HG03469 (cell line): ENCODE measurements around the gene IRF2BP1.
A peak's percentile ranks its signal among the peaks of the same experiment; 100 is the strongest.
"Not testable (repeated sequence)": the region's sequence is repeated elsewhere in the genome, so short reads cannot be mapped to it uniquely, and the experiment has no call there.

Experiments used
- ATAC-seq: cut with Tn5 transposase; IDR thresholded peaks from one replicate; pipeline ENCODE4 v1.9.1; 2021; ENCODE audit warnings: mild to moderate bottlenecking, moderate library complexity, moderate number of reproducible peaks; ENCODE audit not compliant: unreplicated experiment

The IRF2BP1 gene

GRCh38 chr19:45902651-45903625 is 17.0 kb upstream of the IRF2BP1 start:
- peak; percentile 86 for ATAC-seq

- no peak for ATAC-seq
Measured at GRCh38 chr19:45901912-45902650, 16.1 kb upstream of the IRF2BP1 start, which contains the start of gene MYPOP. Gene MYPOP (minus strand): TSS chr19:45902613. CDS start chr19:45901773, 840 bp downstream.

DNA sequence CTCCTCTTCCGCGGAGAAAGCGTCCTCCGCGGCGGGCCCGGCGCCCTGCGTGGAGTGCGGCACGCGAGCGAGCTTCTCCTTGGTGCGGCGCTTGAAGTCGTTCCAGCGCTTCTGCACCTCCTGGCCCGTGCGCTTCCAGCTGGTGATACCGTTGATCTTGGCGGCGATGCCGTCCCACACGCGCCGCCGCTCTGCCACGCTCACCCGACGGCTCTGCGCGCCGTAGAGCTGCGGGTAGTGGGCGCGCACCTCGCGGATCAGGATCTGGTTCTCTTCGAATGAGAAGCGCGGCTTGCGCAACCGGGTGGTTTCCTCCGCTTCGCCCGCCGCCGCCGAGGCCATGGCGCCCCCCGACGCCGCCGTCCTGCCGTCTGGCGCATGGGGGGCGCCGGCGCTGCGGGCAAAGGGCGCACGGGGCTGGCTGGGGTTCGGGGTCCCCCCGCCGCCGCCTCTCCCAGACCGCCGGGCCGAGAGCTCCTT is 15.5 kb upstream of the IRF2BP1 start:
- no peak for ATAC-seq

DNA sequence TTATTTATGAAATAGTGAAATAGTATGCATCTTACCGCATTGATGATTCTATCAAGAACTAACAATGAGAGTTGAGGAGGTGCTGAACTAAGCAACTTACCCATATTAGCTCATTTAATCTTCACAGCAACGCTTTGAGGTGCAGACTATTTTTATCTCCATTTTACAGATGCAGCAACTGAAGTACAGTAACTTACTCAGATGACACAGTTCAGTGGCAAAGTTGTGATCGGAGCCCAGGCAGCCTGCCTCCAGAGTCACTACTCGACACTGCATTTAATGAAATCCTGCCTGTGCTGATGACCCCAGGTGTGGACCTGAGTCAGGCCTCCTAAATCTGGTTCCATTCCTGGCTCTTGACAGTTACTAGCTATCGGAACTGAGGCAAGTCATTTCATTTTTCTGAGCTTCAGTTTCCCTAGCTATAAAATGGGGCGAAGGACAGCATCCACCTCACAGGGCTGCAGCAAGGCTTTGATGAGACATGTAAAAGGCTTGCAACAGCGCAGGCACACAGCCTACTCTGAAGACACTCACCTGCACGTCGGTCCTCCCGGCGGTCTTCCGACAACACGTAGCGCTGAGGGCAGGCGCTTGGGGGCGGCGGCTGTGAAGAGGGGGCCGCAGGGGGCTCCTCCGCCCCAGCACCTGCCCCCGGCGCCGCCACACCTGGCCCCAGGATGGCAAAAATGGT is 14.9 kb upstream of the IRF2BP1 start:
- ATAC-seq, result no peak

DNA sequence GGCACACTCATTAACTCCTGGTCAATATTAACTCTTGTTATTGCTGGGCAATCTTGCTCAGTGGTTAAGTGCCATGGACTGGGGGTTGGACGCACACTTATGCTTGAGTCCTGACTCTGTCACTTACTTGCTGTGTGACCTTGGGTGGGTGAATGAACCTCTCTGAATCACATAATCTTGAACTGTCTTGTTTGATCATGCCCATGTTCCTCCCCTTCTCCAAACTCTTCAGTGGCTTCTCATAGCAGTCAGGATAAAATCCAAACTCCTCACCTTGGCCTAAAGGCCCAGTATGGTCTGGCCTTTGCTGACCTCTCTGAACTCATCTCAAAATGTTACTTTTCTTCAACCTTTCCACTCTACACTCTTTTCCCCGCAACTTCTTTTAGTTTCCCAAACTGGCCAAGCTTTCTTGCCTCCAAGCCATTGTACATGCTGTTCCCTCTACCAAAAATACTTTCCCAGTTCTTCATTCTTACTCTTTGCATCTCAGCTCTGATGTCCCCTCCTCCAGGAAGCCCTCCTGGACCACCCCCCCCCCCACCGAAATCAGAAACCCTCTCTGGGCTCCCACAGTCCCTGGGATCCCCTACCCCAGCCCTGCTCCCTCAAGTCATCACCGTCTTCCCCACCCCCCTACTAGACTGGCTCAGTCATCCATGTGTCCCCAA is 14.1 kb upstream of the IRF2BP1 start:
- no peak for ATAC-seq

- no peak for ATAC-seq
Measured at GRCh38 chr19:45899253-45899652, 13.3 kb upstream of the IRF2BP1 start.

DNA sequence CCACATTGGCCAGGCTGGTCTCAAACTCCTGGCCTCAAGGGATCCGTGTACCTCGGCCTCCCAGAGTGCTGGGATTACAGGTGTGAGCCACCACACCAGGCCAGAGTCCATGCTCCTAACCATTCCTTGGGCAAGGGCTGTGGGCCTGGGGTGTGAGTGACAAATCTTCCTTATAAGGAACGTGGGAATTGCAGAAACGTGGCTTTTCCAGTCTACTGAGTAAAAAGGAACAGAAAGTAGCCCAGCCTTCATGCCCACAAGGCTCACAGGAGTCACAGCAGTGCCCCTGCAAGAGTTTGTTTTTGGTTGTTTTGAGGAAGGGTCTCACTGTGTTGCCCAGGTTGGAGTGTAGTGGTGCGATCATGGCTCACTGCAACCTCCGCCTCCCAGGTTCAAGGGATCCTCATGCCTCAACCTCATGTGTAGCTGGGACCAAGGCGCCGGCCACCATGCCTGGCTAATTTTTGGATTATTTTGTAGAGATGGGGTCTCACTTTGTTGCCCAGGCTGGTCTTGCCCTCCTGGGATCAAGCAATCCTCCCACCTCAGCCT is 11.4 kb upstream of the IRF2BP1 start:
- ATAC-seq, result no peak

- ATAC-seq, result not testable (repeated sequence)
Measured at GRCh38 chr19:45895983-45896599, 10.2 kb upstream of the IRF2BP1 start.

DNA sequence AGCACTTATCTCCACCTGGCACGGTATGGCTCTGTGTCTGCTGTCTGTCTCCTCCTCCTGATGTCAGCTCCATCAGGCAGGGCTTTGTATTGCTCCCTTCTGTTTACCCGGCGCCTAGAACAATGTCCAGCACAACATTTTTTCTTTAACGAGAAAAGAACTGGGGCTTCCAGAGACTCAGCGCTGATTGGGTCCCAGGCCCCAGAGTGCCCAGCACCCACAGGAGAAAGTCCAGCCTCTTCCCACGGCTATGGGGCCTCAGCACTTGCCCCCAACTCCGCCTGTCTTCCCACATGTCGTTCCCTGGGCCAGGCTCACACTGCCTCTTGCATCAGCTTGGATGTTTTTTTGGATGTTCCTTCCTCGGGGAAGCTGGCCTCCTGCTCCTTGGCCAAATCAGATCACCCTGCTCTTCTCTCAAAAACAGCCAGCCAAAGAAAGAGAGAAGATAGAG is 9.6 kb upstream of the IRF2BP1 start:
- ATAC-seq, result no peak

- no peak for ATAC-seq
Measured at GRCh38 chr19:45890877-45891276, 4.9 kb upstream of the IRF2BP1 start.

- no peak for ATAC-seq
Measured at GRCh38 chr19:45889210-45889885, 3.4 kb upstream of the IRF2BP1 start.

GRCh38 chr19:45887200-45887710 is 1.3 kb upstream of the IRF2BP1 start:
- ATAC-seq, result no peak

DNA sequence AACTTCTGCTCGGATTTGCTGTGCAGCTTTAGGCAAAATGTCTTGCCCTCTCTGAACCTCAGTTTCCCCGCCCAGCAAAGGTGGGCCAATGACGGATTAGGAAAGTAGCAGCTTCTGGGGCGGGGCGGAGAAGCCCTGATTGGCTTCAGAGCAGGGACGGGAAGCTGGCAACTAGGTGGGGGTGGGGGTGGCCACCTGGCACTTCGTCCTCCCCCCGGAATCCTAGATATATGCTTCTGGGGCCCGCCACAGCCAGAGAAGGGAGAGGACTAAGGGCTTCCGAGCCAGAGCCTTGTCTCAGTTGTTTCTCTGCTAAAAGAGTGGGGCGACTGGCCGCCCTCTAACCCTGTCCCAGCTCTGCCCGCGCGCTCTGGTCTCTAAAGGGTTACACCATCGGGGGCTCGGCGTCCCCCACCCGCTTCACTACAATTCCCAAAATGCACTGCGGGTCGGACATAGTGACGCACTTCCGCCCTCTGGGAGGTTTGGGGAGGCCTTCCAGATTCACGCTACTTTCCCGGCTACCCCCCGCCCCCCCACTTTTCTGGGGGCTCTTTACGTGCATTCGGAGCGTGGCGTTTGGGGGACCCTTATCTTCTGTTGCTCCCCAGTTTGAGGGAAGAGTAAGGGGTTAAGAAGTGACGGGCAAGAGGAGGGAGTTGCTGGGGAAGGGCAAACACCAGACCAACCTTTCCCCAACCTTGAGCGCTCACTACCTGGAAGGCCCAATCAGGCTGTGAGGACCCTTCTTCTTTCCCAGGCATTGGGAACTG is 672 bp upstream of the IRF2BP1 start:
- ATAC-seq, result no peak

DNA sequence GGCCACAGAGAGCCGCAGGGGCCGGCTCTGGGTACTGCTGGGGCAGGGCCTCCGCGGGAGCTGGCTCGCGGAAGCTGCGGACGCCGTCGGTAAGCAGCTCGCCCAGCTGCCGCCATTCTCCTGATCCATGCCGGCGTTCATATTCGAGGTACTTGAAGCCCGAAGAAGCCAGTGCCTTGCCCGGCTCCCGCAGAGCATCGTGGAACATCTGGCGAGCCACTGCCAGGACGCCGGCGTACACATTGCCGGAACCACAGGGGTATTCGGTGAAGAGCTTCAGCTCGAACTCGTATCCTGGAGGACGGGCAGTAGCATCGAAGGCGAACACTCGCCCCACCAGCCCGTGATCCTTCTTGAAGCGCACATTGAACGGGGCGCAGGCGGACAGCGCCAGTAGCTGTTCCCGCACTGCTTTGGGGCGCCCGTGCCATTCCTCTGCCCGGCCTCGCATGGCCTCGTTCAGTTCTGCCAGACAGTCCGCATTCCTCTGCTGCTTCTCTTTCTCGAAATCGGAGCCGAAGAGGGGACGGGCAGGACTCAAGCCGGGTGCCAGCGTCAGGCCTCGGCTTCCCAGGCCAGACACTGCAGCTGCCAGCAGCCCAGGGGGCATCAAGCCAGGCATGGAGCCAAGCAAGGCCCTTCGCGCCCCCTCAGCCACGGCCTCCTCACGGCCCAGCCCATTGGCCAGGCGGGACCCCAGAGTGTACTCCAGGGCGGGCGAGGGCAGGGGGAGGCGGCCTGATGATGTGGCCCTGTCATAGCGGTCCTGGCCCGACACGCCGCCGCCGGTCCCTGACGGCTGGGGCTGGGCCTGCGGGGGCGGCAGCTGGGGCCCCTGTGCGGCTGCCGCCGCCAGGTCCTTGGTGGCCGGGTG is 1.0 kb downstream of the IRF2BP1 start:
- no peak for ATAC-seq

GRCh38 chr19:45883881-45884681 is 1.9 kb downstream of the IRF2BP1 start:
- no peak for ATAC-seq

GRCh38 chr19:45883586-45883880 is 2.4 kb downstream of the IRF2BP1 start:
- ATAC-seq, result no peak
